Epithelial cell of esophagus (primary cell): ENCODE results near the gene RAD51AP1.

Experiments used
- DNase-seq: peaks from one replicate; pipeline ENCODE4 v3.0.0; 2010; ENCODE audit warnings: low read depth
- H3K4me3 ChIP-seq: 2 replicates; pipeline ENCODE4 v1.5.1; 2011; ENCODE audit warnings: mild to moderate bottlenecking, low read length, control low read depth
- CTCF ChIP-seq: IDR thresholded peaks from 2 replicates; pipeline ENCODE4 v1.5.1; 2011; ENCODE audit warnings: low read depth, mild to moderate bottlenecking, low read length, control low read depth, inconsistent platforms; ENCODE audit not compliant: insufficient read depth; ENCODE audit errors: missing control alignments

RAD51AP1 gene

DNA sequence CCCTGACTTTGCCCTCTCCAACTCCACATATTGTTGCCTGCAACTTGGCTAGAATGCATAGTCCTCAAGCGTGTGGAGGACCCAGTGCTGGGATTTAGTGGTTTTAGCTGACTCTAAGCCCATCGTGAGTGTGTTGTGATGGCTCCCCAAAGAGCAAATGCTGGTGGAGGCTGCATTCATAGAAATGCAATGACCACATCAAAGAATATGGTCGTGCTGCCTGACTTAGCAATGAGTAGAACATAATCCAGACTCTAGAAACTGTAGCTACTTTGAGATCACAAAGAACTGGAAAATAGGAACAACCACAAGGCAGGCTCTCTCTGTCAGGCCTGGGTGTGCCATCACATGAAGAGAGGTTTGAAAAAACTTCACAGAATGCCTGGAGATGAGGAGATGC, 24.6 kb downstream of the RAD51AP1 start:
- H3K4me3 ChIP-seq: no peak overlapping the region
- TF ChIP-seq CTCF: no peak
- no peak for DNase-seq

DNA sequence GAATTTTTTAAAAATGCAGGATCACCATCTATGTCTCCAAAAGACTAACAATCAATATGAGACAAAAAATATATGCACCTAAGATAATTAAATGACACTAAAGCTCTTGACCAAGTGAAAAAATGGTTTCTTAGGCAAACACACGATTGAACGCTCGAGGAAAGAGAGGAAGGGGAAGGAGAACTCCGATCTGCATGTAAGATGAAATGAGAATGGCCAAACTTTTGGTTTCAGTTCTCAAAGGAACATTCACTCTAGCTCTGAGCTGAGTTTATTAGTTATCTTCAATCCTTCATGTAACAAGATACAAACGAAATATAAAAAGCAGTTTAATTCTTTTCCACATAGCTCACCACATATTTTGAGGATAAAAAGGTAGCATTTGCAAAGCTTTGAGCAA, 26.1 kb downstream of the RAD51AP1 start:
- no peak for DNase-seq
- no peak for TF ChIP-seq CTCF
- no peak overlapping the region for H3K4me3 ChIP-seq

- TF ChIP-seq CTCF: no peak
- no peak overlapping the region for H3K4me3 ChIP-seq
These were observed 27.8 kb downstream of the RAD51AP1 start for GRCh38 chr12:4566474-4566873.

DNA sequence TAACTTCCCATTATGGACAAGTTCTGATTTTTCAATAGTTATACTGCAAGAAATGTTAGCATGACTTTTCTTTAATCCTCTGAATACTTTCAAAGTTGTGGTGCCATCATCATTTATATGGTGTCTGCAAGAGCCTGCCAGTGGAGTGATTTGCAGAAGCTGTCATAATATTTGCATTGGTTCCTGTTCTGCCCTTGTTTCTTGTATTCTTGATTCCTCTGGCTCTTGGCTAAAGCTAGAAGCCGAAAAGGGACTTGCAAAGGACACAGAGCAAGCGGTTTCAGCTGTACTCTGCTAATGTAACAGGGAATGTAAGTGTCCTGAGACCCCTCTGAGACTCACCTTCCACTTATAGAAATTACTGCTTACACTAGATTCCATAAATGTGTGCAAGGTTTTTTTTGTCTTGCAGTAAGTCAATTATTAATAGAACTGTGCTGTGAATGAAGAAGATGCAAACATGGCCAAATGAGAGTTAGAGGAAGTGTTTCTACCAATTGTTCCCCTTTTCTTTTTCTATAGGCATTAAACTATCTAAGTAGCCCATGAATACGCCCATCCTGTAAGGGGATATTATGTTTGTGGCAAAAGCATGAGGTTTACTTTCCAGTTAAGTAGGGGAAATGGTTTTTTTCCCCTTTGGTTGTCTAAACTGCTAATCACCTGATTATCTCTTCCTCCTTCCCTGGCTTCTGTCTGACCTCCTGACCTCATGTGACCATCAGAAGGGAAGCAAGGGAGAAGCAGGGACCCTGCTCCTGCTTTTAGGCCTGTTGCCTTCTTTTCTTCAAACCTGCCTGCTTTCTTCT, 28.6 kb downstream of the RAD51AP1 start:
- no peak for TF ChIP-seq CTCF
- no peak for DNase-seq
- no peak overlapping the region for H3K4me3 ChIP-seq

More at GRCh38 chr12:4566474-4566873, 27.8 kb downstream of the RAD51AP1 start:
- DNase-seq: no peak

DNA sequence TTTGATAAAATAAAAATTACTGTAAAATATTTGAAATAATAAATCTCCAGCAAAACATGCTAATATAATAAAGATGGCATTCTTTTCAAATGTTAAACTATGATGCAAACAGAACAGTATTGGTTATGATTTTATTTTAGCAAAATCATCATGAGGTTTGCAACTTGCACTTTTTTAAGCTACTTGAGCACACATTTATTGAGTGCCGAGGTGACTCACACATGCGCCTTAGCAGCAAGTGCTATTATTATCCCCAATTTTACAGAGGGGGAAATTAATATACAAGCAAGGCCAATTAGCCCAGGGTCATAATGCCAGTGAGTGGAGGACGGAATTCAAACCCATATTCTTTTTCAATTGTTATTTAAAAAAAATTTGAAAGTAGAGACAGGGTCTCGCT, 30.6 kb downstream of the RAD51AP1 start:
- DNase-seq: no peak
- no peak overlapping the region for H3K4me3 ChIP-seq
- no peak for TF ChIP-seq CTCF

- no peak overlapping the region for H3K4me3 ChIP-seq
- TF ChIP-seq CTCF: no peak
- DNase-seq: no peak
These were observed 34.0 kb downstream of the RAD51AP1 start for GRCh38 chr12:4572680-4573079.

- peak; percentile 29 for DNase-seq
- no peak overlapping the region for H3K4me3 ChIP-seq
- TF ChIP-seq CTCF: no peak
These were observed 40.8 kb downstream of the RAD51AP1 start for GRCh38 chr12:4579305-4580102.
